Mesodermal cell (in vitro differentiated cells): ENCODE data around the gene C14orf132.

Experiments used
- H3K27ac ChIP-seq: 2 replicates; pipeline ENCODE4 v1.7.0; 2013; ENCODE audit warnings: mild to moderate bottlenecking, low read depth, low read length, moderate library complexity; ENCODE audit not compliant: severe bottlenecking
- H3K36me3 ChIP-seq: 2 replicates; pipeline ENCODE4 v1.7.1; 2013; ENCODE audit warnings: mild to moderate bottlenecking, low read length, moderate library complexity; ENCODE audit not compliant: control insufficient read depth, insufficient read depth
- H3K4me1 ChIP-seq: one replicate; pipeline ENCODE4 v1.7.1; 2013; ENCODE audit warnings: mild to moderate bottlenecking, low read length; ENCODE audit not compliant: insufficient read depth, control insufficient read depth, poor library complexity, severe bottlenecking
- H3K4me3 ChIP-seq: 2 replicates; pipeline ENCODE4 v1.7.0; 2013; ENCODE audit warnings: low read length, control low read depth, mild to moderate bottlenecking; ENCODE audit not compliant: insufficient read depth, poor library complexity, severe bottlenecking; ENCODE audit errors: extremely low read depth
- H3K9me3 ChIP-seq: 2 replicates; pipeline ENCODE4 v1.7.1; 2013; ENCODE audit warnings: mild to moderate bottlenecking, low read length, moderate library complexity; ENCODE audit not compliant: control insufficient read depth
- WGBS, 2 experiments: methylation state at CpG; one replicate each; pipeline ENCODE4 v1.1.5; 2013; ENCODE audit warnings: missing lambda C conversion rate in 2 of 2; ENCODE audit not compliant: insufficient coverage in 2 of 2; 5-methylcytosine and 5-hydroxymethylcytosine counted together

Gene C14orf132

DNA sequence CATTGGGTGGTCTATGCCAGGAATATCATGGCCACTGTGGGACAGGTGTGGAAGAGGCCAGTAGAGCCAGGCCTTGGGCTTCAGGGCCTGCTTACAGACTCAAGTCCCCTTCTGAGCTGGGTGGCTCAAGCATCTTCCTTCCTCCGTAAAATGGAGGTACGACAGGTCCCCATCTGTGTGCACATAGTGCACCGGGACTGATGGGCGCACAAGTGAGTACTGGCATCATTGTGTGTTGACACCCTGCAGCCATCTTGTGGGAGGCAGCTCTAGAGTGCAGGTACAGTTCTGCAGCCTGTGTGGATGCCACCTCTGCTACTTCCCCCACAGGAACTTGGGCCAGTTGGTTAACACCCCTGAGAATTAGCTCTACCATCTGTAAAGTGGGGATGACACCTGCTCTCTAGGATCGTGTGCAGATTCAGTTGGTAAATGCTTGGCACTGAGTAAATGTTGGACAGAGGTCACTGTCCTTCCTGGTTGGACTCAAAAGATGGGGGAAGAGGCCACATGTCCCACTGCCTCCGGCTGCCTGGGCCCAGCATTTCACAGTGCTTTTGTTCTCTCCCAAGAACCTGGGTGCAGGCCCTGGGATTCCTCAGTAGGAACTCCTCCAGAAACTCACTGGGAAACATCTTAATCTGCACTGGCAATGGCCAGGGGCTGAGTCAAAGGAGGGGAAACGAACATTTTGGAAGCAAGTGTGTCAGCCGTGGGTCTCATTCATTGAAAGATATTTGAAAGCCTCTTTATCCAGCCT, 70.6 kb downstream of the C14orf132 start:
- WGBS, 2 experiments = 95 to 97% methylated on average over 6 to 7 of the region's 8 CpGs
- no peaks in the 10 kb centered on the region for H3K36me3 ChIP-seq

DNA sequence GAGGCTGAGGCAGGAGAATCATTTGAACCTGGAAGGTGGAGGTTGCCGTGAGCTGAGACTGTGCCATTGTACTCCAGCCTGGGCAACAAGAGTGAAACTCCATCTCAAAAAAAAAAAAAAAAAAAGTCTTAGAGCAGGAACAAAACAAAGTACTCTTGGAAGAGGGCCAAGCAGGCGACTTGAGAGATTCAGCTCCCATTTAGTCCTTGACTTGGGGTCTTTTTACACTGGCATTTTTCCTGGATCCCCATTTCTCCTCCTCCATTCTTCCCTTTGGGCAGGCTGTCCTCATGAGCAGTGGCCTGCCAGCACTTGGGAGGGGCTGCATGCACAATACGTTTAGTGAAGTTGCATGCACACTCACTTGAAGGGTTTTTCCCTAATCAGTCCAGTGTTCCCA, 72.9 kb downstream of the C14orf132 start:
- Histone ChIP-seq H3K4me1 (no peaks in the 10 kb centered on the region), H3K36me3 (no peaks in the 10 kb centered on the region), H3K4me3 (no peak overlapping the region), H3K9me3 (peaks cover 34% of the 10 kb centered on the region), H3K27ac (no peak overlapping the region)
- 69 to 87% methylated on average over 2 of the region's 3 CpGs for WGBS, 2 experiments

More for the DNA sequence above, 70.6 kb downstream of the C14orf132 start:
- H3K9me3 ChIP-seq = peaks cover 26% of the 10 kb centered on the region
- H3K4me1 ChIP-seq = no peaks in the 10 kb centered on the region
- no peak overlapping the region for H3K27ac ChIP-seq
- H3K4me3 ChIP-seq = no peak overlapping the region

GRCh38 chr14:96114002-96114401, 74.8 kb downstream of the C14orf132 start:
- H3K27ac ChIP-seq = no peak overlapping the region
- peaks cover 34% of the 10 kb centered on the region for H3K9me3 ChIP-seq
- H3K36me3 ChIP-seq = no peaks in the 10 kb centered on the region
- H3K4me1 ChIP-seq = no peaks in the 10 kb centered on the region
- H3K4me3 ChIP-seq = no peak overlapping the region

- Histone ChIP-seq H3K27ac (no peak overlapping the region), H3K4me1 (peaks cover 7% of the 10 kb centered on the region), H3K36me3 (no peaks in the 10 kb centered on the region), H3K9me3 (peaks cover 32% of the 10 kb centered on the region), H3K4me3 (no peak overlapping the region)
- 84 to 85% methylated on average over 5 to 7 of the region's 7 CpGs for WGBS, 2 experiments
These were observed 78.1 kb downstream of the C14orf132 start for GRCh38 chr14:96117101-96117897.

- no peak overlapping the region for H3K4me3 ChIP-seq
- H3K9me3 ChIP-seq = peaks cover 26% of the 10 kb centered on the region
- peaks cover 9% of the 10 kb centered on the region for H3K4me1 ChIP-seq
- H3K27ac ChIP-seq = no peak overlapping the region
- no peaks in the 10 kb centered on the region for H3K36me3 ChIP-seq
- WGBS, 2 experiments = 82 to 84% methylated on average over 4 of the region's 6 CpGs
These were observed 78.8 kb downstream of the C14orf132 start for GRCh38 chr14:96117960-96118359.

DNA sequence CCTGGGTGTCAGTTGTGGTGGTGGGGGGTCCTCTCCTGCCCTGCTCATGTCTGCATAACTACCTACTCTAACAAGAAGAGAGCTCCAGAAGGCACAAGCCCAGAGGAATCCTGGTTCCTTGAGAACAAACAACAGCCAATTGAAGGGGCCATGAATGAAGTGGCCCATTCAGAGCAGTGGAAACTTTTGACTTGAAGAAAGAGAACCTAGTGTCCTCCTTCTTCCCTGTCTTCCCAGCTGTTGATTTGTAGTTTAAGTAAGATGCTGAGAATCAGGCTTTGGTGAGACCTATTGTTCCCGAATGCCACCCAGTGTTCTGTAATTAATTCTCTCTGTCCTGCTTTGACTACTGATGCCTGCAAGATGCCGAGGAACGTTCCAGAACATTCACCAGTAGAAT, 79.2 kb downstream of the C14orf132 start:
- H3K4me3 ChIP-seq = no peak overlapping the region
- no peak overlapping the region for H3K27ac ChIP-seq
- H3K4me1 ChIP-seq = peaks cover 12% of the 10 kb centered on the region
- no peaks in the 10 kb centered on the region for H3K36me3 ChIP-seq
- peaks cover 21% of the 10 kb centered on the region for H3K9me3 ChIP-seq
- WGBS, 2 experiments = 100% methylated on average over 3 of the region's 3 CpGs; no CpG with 5 or more reads in 1 of the 2 experiments

DNA sequence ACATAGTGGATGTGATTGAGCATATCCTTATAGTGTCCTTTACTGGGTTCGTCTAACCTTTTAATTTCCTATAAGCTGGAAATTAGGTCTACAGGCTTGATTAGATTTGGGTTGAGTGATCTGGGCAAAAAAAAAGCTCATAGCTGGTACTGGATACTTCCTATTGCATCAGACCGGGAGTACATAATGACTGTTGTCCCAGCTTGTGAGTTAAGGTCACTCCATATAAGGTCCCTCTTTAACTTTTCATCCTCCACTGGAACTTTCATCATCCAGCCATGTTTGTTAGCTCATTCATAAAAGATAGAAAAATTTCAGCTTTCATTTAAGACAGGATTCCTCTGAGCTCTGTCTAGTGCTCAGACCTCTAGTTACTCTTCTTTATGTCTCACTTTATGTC, 80.8 kb downstream of the C14orf132 start:
- WGBS, 2 experiments = 100% methylated on average over 1 of the region's 2 CpGs
- Histone ChIP-seq H3K27ac (no peak overlapping the region), H3K4me3 (no peak overlapping the region), H3K36me3 (no peaks in the 10 kb centered on the region), H3K4me1 (peaks cover 12% of the 10 kb centered on the region), H3K9me3 (peaks cover 7% of the 10 kb centered on the region)

GRCh38 chr14:96120392-96120791, 81.2 kb downstream of the C14orf132 start:
- Histone ChIP-seq H3K27ac (no peak overlapping the region), H3K4me1 (peaks cover 12% of the 10 kb centered on the region), H3K4me3 (no peak overlapping the region), H3K36me3 (no peaks in the 10 kb centered on the region), H3K9me3 (peaks cover 3% of the 10 kb centered on the region)
- WGBS, 2 experiments = 83 to 100% methylated on average over 1 of the region's 3 CpGs

DNA sequence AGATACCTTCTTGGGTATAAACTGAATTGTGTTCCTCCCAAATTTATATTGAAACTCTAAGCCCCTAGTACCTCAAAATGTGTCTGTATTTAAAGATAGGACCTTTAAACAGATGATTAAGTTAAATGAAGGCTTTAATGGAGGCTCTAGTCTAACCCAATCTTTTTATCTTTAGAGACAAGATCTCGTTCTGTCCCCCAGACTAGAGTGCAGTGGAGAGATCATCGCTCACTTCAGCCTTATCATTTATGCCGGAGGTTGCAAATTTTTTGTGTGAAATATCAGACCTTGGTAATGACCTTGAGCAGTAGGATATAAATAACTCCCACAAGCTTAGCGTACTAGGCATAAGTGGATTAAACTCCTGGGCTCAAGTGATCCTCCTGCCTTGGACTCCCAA, 81.8 kb downstream of the C14orf132 start:
- peaks cover 12% of the 10 kb centered on the region for H3K4me1 ChIP-seq
- no peak overlapping the region for H3K27ac ChIP-seq
- H3K9me3 ChIP-seq = no peaks in the 10 kb centered on the region
- 86 to 100% methylated on average over 1 of the region's 4 CpGs for WGBS, 2 experiments
- H3K36me3 ChIP-seq = no peaks in the 10 kb centered on the region
- no peak overlapping the region for H3K4me3 ChIP-seq

DNA sequence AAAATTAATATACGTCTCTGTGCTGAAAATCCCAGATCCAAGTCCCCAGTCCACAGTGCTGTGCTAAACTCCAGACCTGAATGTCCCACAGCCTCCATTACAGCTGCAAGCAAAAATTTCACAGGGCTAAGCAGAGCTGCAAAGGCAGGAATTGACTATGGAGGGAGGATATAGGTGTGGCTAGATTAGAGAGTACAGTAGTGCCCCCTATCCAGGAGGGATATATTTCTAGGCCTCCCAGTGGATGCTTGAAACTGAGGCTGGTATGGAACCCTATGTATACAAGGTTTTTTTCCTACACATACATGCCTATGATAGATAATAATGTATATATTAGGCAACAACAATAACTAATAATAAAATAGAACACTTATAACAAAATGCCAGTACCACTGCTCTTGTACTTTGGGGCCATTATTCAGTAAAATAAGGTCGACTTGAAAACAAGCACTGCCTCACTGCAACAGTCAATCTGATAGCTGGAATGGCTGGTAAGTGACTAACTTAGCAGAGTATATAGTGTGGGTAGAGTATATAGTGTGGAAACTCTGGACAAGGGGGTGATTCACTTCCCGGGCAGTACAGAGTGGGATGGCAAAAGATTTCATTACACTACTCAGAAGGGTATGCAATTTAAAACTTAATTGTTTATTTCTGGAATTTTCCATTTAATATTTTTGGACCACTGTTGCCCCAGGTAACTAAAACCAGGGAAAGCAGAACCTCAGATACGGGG, 82.7 kb downstream of the C14orf132 start:
- peaks cover 12% of the 10 kb centered on the region for H3K4me1 ChIP-seq
- H3K27ac ChIP-seq = peak overlapping the region; percentile 57
- 86 to 96% methylated on average over 3 of the region's 4 CpGs for WGBS, 2 experiments
- no peaks in the 10 kb centered on the region for H3K36me3 ChIP-seq
- no peaks in the 10 kb centered on the region for H3K9me3 ChIP-seq
- H3K4me3 ChIP-seq = no peak overlapping the region
